Suppressor macrophage treated with lipopolysaccharide for 4 hours (primary cell): Measurements from ENCODE around the gene STPG2.
"Not testable (repeated sequence)": the region's sequence is repeated elsewhere in the genome, so short reads cannot be mapped to it uniquely, and the experiment has no call there.

ENCODE experiments used
- DNase-seq: peaks from one replicate; pipeline ENCODE4 v3.0.0-alpha.2; 2020

The STPG2 gene

GRCh38 chr4:97786306-97786920, 356.9 kb downstream of the STPG2 start:
- DNase-seq, result no peak

GRCh38 chr4:97778174-97778573, 365.1 kb downstream of the STPG2 start:
- no peak for DNase-seq

- DNase-seq, result no peak
Observed at GRCh38 chr4:97774347-97774989, 368.8 kb downstream of the STPG2 start.

- DNase-seq, result no peak
Observed at GRCh38 chr4:97770222-97770621, 373.1 kb downstream of the STPG2 start.

- DNase-seq, result no peak
Observed at GRCh38 chr4:97762115-97762512, 381.2 kb downstream of the STPG2 start.

GRCh38 chr4:97761445-97762114, 381.7 kb downstream of the STPG2 start:
- no peak for DNase-seq

GRCh38 chr4:97759785-97760184, 383.5 kb downstream of the STPG2 start:
- DNase-seq, result no peak

GRCh38 chr4:97752599-97752998, 390.7 kb downstream of the STPG2 start:
- no peak for DNase-seq

- DNase-seq, result no peak
Observed at GRCh38 chr4:97747945-97748344, 395.3 kb downstream of the STPG2 start.

- DNase-seq, result no peak
Observed at GRCh38 chr4:97720869-97721432, 422.3 kb downstream of the STPG2 start.

GRCh38 chr4:97691111-97691605, 452.1 kb downstream of the STPG2 start:
- DNase-seq, result no peak

- no peak for DNase-seq
Observed at GRCh38 chr4:97670703-97671269, 472.5 kb downstream of the STPG2 start.

- no peak for DNase-seq
Observed at GRCh38 chr4:97665553-97665952, 477.7 kb downstream of the STPG2 start.

GRCh38 chr4:97664741-97665140, 478.5 kb downstream of the STPG2 start:
- no peak for DNase-seq

- no peak for DNase-seq
Observed at GRCh38 chr4:97662133-97662532, 481.1 kb downstream of the STPG2 start.

- DNase-seq, result no peak
Observed at GRCh38 chr4:97656044-97656720, 487.1 kb downstream of the STPG2 start.

- no peak for DNase-seq
Observed at GRCh38 chr4:97653701-97654100, 489.6 kb downstream of the STPG2 start.

GRCh38 chr4:97646997-97647396, 496.3 kb downstream of the STPG2 start:
- no peak for DNase-seq

- DNase-seq, result no peak
Observed at GRCh38 chr4:97645071-97645821, 498.0 kb downstream of the STPG2 start.

- DNase-seq, result no peak
Observed at GRCh38 chr4:97643179-97643578, 500.1 kb downstream of the STPG2 start.

GRCh38 chr4:97639961-97640360, 503.3 kb downstream of the STPG2 start:
- DNase-seq, result no peak

- DNase-seq, result not testable (repeated sequence)
Observed at GRCh38 chr4:97633831-97634230, 509.4 kb downstream of the STPG2 start.
